HG03039 (cell line): Measurements from ENCODE around the gene ATXN1L.
"Not testable (repeated sequence)": the region's sequence is repeated elsewhere in the genome, so short reads cannot be mapped to it uniquely, and the experiment has no call there.

Experiments used
- ATAC-seq: cut with Tn5 transposase; IDR thresholded peaks from one replicate; pipeline ENCODE4 v1.9.1; 2021; ENCODE audit warnings: mild to moderate bottlenecking, moderate library complexity; ENCODE audit not compliant: unreplicated experiment

ATXN1L gene

DNA sequence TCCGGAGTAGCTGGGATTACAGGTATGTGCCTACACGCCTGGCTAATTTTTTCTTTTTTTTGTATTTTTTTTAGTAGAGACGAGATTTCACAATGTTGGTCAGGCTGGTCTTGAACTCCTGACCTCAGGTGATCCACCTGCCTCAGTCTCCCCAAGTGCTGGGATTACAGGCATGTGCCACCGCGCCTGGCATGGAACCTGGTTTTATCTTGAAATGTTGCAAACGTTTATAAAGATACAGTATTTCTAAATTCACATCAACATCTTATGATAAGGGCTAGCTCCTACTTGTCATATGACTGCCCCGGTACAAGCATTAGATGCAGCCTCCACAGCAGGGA lies 48.1 kb downstream of the ATXN1L start:
- no peak for ATAC-seq

- peak; percentile 17 for ATAC-seq
These were observed 48.6 kb downstream of the ATXN1L start for GRCh38 chr16:71894229-71894920.

- peak; percentile 84 for ATAC-seq
These were observed 49.3 kb downstream of the ATXN1L start, which contains the start of gene IST1 for GRCh38 chr16:71894921-71895678. Gene IST1 (plus strand): TSS chr16:71895531. CDS start chr16:71915641, 20,110 bp downstream.

- peak; percentile 6 for ATAC-seq
These were observed 50.0 kb downstream of the ATXN1L start for GRCh38 chr16:71895679-71896365.

- no peak for ATAC-seq
These were observed 51.1 kb downstream of the ATXN1L start for GRCh38 chr16:71896764-71897368.

GRCh38 chr16:71899171-71899570 lies 53.4 kb downstream of the ATXN1L start:
- ATAC-seq: no peak

DNA sequence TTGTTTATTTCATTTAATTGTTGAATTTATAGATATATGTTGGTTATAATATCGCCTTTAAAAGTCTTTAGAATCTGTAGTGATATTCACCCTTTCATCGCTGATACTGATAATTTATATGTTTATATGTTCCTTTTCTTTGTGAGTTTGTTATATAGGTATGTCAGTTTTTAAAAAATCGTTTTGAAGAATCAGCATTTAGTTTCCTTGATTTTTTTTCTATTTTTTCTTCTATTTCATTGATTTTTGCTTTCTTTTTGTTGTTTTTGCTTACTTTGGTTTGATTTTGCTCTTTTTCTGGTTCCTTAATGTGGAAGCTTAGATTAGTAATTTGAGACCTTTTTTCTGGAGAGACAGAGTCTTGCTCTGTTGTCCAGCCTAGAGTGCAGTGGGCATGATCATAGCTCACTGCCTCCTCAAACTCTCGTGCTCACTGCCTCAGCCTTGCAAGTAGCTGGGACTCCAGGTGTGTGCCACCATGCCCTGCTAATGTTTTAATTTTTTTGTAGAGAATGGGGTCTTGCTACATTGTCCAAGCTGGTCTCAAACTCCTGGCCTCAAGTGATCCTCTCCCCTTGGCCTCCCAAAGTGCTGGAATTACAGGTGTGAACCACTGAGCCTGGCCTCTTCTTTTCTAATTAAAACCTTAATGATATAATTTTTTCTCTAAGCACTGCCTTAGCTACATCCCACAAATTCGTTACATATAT lies 57.0 kb downstream of the ATXN1L start:
- ATAC-seq: no peak

GRCh38 chr16:71903608-71904007 lies 57.8 kb downstream of the ATXN1L start:
- ATAC-seq: no peak

- no peak for ATAC-seq
These were observed 58.5 kb downstream of the ATXN1L start for GRCh38 chr16:71904239-71904638.

GRCh38 chr16:71905765-71906164 lies 60.0 kb downstream of the ATXN1L start:
- not testable (repeated sequence) for ATAC-seq
